Astrocyte (in vitro differentiated cells and primary cell): ENCODE data around the gene SLC30A1. TPM values are rescaled to one million over a fixed set of nuclear protein-coding genes. Genes with fewer than 3 reads are reported as not detected.

Source experiments
- DNase-seq: peaks from one replicate; pipeline ENCODE4 v3.0.0-alpha.2; 2010; ENCODE audit warnings: low read depth
- FAIRE-seq: peaks from 2 replicates; lab custom pipeline; 2011; peaks lifted over from hg19 to GRCh38; lab: Jason Lieb, UNC
- H2AFZ ChIP-seq: 2 replicates; pipeline ENCODE4 v1.6.0; 2012; ENCODE audit warnings: low read depth, low read length, inconsistent platforms
- H3K27ac ChIP-seq: 2 replicates; pipeline ENCODE4 v1.5.1; 2011; ENCODE audit warnings: low read depth, low read length, inconsistent platforms
- H3K27me3 ChIP-seq: 2 replicates; pipeline ENCODE4 v1.6.0; 2011; ENCODE audit warnings: low read length, inconsistent platforms; ENCODE audit not compliant: insufficient read depth
- H3K36me3 ChIP-seq: 2 replicates; pipeline ENCODE4 v1.5.1; 2011; ENCODE audit warnings: low read length, inconsistent platforms; ENCODE audit not compliant: insufficient read depth
- H3K4me1 ChIP-seq: 2 replicates; pipeline ENCODE4 v1.5.1; 2011; ENCODE audit warnings: low read length, inconsistent platforms; ENCODE audit not compliant: insufficient read depth
- H3K4me2 ChIP-seq: 2 replicates; pipeline ENCODE4 v1.6.0; 2012; ENCODE audit warnings: low read length, inconsistent platforms
- H3K4me3 ChIP-seq: 2 replicates; pipeline ENCODE4 v1.5.1; 2011; ENCODE audit warnings: low read depth, mild to moderate bottlenecking, low read length, inconsistent platforms; ENCODE audit not compliant: insufficient read depth
- H3K79me2 ChIP-seq: 2 replicates; pipeline ENCODE4 v1.6.0; 2012; ENCODE audit warnings: mild to moderate bottlenecking, low read length, inconsistent platforms; ENCODE audit not compliant: insufficient read depth
- H3K9ac ChIP-seq: 2 replicates; pipeline ENCODE4 v1.6.0; 2012; ENCODE audit warnings: mild to moderate bottlenecking, low read length, inconsistent platforms
- H3K9me3 ChIP-seq: 2 replicates; pipeline ENCODE4 v1.5.1; 2012; ENCODE audit warnings: low read depth, mild to moderate bottlenecking, low read length, inconsistent platforms; ENCODE audit not compliant: insufficient read depth
- H4K20me1 ChIP-seq: 2 replicates; pipeline ENCODE4 v1.6.0; 2012; ENCODE audit warnings: low read length, inconsistent platforms; ENCODE audit not compliant: insufficient read depth
- H3K27ac Mint-ChIP-seq: one replicate; pipeline ENCODE4 v1.8.0; 2021; ENCODE audit warnings: mild to moderate bottlenecking, mixed read lengths; ENCODE audit not compliant: unreplicated experiment
- H3K27me3 Mint-ChIP-seq: one replicate; pipeline ENCODE4 v1.8.0; 2021; ENCODE audit warnings: low read depth, mixed read lengths; ENCODE audit not compliant: unreplicated experiment
- H3K36me3 Mint-ChIP-seq: one replicate; pipeline ENCODE4 v1.8.0; 2021; ENCODE audit warnings: low read depth, mixed read lengths; ENCODE audit not compliant: unreplicated experiment
- H3K4me1 Mint-ChIP-seq: one replicate; pipeline ENCODE4 v1.8.0; 2021; ENCODE audit warnings: low read depth, mixed read lengths; ENCODE audit not compliant: unreplicated experiment
- H3K4me3 Mint-ChIP-seq: one replicate; pipeline ENCODE4 v1.8.0; 2021; ENCODE audit warnings: mild to moderate bottlenecking, moderate library complexity, mixed read lengths; ENCODE audit not compliant: unreplicated experiment
- H3K9me3 Mint-ChIP-seq: one replicate; pipeline ENCODE4 v1.8.0; 2021; ENCODE audit warnings: mild to moderate bottlenecking, mixed read lengths; ENCODE audit not compliant: unreplicated experiment
- CTCF ChIP-seq: IDR thresholded peaks from 2 replicates; pipeline ENCODE4 v1.5.1; 2011; ENCODE audit warnings: low read depth, mild to moderate bottlenecking, inconsistent platforms, low read length, moderate library complexity; ENCODE audit not compliant: insufficient read depth
- EZH2 ChIP-seq: IDR thresholded peaks from 2 replicates; pipeline ENCODE4 v1.6.1; 2012; ENCODE audit warnings: mild to moderate bottlenecking, low read length, inconsistent platforms; ENCODE audit not compliant: insufficient read depth
- total RNA-seq: library from RNA; stranded (reverse); gene quantifications from 2 replicates; pipeline ENCODE4 v1.2.1, GENCODE V29; 2021

The SLC30A1 gene
- total RNA-seq, 1 donor from 2014 or later = 35.0 TPM

DNA sequence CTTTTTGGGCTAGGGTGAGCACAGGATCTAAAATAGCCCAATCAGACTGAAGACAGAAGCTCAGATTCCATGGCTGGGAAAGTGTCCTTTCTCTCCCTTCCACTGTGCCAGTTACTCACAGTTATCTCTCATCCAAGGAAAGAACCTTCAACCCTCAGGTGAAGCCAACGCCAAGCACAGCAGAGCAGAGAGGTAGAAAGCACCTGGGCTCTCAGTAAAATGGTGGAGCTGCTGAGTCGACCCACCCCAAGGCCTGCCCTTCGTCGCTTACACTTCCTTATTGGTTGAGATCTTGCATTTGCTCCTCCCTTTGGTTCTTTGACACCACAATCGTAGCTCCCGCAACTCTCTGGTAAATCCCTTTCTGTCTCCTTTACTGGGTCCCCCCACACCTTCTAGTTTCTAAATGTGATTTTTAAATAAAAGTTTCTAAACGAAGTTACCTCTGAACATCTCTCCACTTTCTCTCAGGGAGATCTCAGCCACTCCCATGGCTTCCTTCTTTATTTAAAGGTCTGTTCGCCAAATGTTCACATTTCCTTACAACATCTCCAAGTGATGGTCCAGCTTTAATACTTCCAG is 27.5 kb upstream of the SLC30A1 start:
- Histone ChIP-seq H3K27ac (no peak overlapping the region), H3K36me3 (no peaks in the 10 kb centered on the region), H3K9me3 (no peaks in the 10 kb centered on the region), H3K79me2 (no peaks in the 10 kb centered on the region), H3K27me3 (no peaks in the 10 kb centered on the region), H3K4me2 (no peak overlapping the region), H4K20me1 (no peaks in the 10 kb centered on the region), H3K4me3 (no peak overlapping the region), H3K4me1 (peaks cover 4% of the 10 kb centered on the region), H2AFZ (no peak overlapping the region), H3K9ac (no peak overlapping the region)
- TF ChIP-seq CTCF (no peak), EZH2 (no peak)
- Mint-ChIP-seq H3K4me3 (no peak overlapping the region), H3K36me3 (peaks cover 1% of the 10 kb centered on the region), H3K4me1 (peaks cover 2% of the 10 kb centered on the region), H3K9me3 (no peaks in the 10 kb centered on the region), H3K27me3 (peaks cover 15% of the 10 kb centered on the region), H3K27ac (no peak overlapping the region)
- FAIRE-seq (no peak), DNase-seq (no peak)

GRCh38 chr1:211605603-211606331 is 26.8 kb upstream of the SLC30A1 start:
- Histone ChIP-seq H2AFZ (no peak overlapping the region), H3K27ac (no peak overlapping the region), H3K4me2 (no peak overlapping the region), H3K9ac (no peak overlapping the region), H4K20me1 (no peaks in the 10 kb centered on the region), H3K36me3 (no peaks in the 10 kb centered on the region), H3K4me3 (no peak overlapping the region), H3K27me3 (no peaks in the 10 kb centered on the region), H3K4me1 (peaks cover 1% of the 10 kb centered on the region), H3K9me3 (no peaks in the 10 kb centered on the region), H3K79me2 (no peaks in the 10 kb centered on the region)
- H3K36me3 Mint-ChIP-seq = peaks cover 1% of the 10 kb centered on the region
- H3K4me1 Mint-ChIP-seq = no peaks in the 10 kb centered on the region
- peaks cover 4% of the 10 kb centered on the region for H3K9me3 Mint-ChIP-seq
- DNase-seq = no peak
- peaks cover 15% of the 10 kb centered on the region for H3K27me3 Mint-ChIP-seq
- H3K4me3 Mint-ChIP-seq = no peak overlapping the region
- no peak for FAIRE-seq
- TF ChIP-seq EZH2 = no peak
- TF ChIP-seq CTCF = no peak
- H3K27ac Mint-ChIP-seq = no peak overlapping the region

- no peak for TF ChIP-seq EZH2
- no peak for TF ChIP-seq CTCF
- Mint-ChIP-seq H3K9me3 (peaks cover 4% of the 10 kb centered on the region), H3K4me3 (no peak overlapping the region), H3K27ac (no peak overlapping the region), H3K36me3 (peaks cover 1% of the 10 kb centered on the region), H3K4me1 (no peaks in the 10 kb centered on the region), H3K27me3 (peaks cover 15% of the 10 kb centered on the region)
- H3K4me2 ChIP-seq = no peak overlapping the region
- H3K27me3 ChIP-seq = no peaks in the 10 kb centered on the region
- no peaks in the 10 kb centered on the region for H4K20me1 ChIP-seq
- no peaks in the 10 kb centered on the region for H3K4me1 ChIP-seq
- no peak for FAIRE-seq
- no peak overlapping the region for H3K4me3 ChIP-seq
- H3K9me3 ChIP-seq = no peaks in the 10 kb centered on the region
- DNase-seq = no peak
- H3K36me3 ChIP-seq = no peaks in the 10 kb centered on the region
- no peak overlapping the region for H3K27ac ChIP-seq
- no peak overlapping the region for H2AFZ ChIP-seq
- no peaks in the 10 kb centered on the region for H3K79me2 ChIP-seq
- no peak overlapping the region for H3K9ac ChIP-seq
Measured at GRCh38 chr1:211605034-211605433, 26.1 kb upstream of the SLC30A1 start.
